H1 (cell line): Measurements from ENCODE around the gene VASN. TPM values are rescaled to one million over a fixed set of nuclear protein-coding genes. Genes with fewer than 3 reads are reported as not detected.

Experiments used
- CTCF ChIA-PET: fragments of 300-600 bp; sonication (Branson Sonifier 250); formaldehyde crosslinking; loops from one replicate; lab custom pipeline; 2021; ENCODE audit not compliant: partially characterized antibody; lab: Charles Lee
- POLR2A ChIA-PET: fragments of 300-600 bp; sonication (Branson Sonifier 250); formaldehyde crosslinking; loops from one replicate; lab custom pipeline; 2021; ENCODE audit warnings: inconsistent platforms; ENCODE audit not compliant: partially characterized antibody; lab: Charles Lee
- DNase-seq, 2 experiments: peaks; one replicate each; pipeline versions ENCODE4 v3.0.0 to v3.0.0-alpha.2; 2010 to 2022; ENCODE audit warnings: low spot score in 2 of 2, low read depth in 1 of 2, mixed read lengths in 1 of 2
- FAIRE-seq: peaks from 2 replicates; lab custom pipeline; 2011; peaks lifted over from hg19 to GRCh38; lab: Jason Lieb, UNC
- H2AFZ ChIP-seq: 2 replicates; pipeline ENCODE4 v1.8.1; 2012; ENCODE audit warnings: low read length, inconsistent platforms
- H2AK5ac ChIP-seq: 2 replicates; pipeline ENCODE4 v1.6.1; 2013; ENCODE audit warnings: low read depth, low read length
- H2BK120ac ChIP-seq: replicated peaks from 2 replicates; pipeline ENCODE3; 2013; ENCODE audit warnings: low read depth, low read length, inconsistent platforms
- H2BK12ac ChIP-seq: 2 replicates; pipeline ENCODE4 v1.6.1; 2013; ENCODE audit warnings: low read depth, low read length
- H2BK15ac ChIP-seq: 2 replicates; pipeline ENCODE4 v1.6.1; 2013; ENCODE audit warnings: low read length
- H2BK20ac ChIP-seq: 2 replicates; pipeline ENCODE4 v1.6.1; 2013; ENCODE audit warnings: low read length
- H2BK5ac ChIP-seq: 2 replicates; pipeline ENCODE4 v1.6.1; 2013; ENCODE audit warnings: low read depth, low read length
- H3K14ac ChIP-seq: 2 replicates; pipeline ENCODE4 v1.6.1; 2013; ENCODE audit warnings: inconsistent platforms; ENCODE audit not compliant: insufficient read length
- H3K18ac ChIP-seq: 2 replicates; pipeline ENCODE4 v1.6.1; 2013; ENCODE audit warnings: low read length; ENCODE audit errors: extremely low read depth
- H3K23ac ChIP-seq: 2 replicates; pipeline ENCODE4 v1.6.1; 2013; ENCODE audit warnings: inconsistent platforms; ENCODE audit not compliant: insufficient read length
- H3K23me2 ChIP-seq: 2 replicates; pipeline ENCODE4 v1.6.1; 2013; ENCODE audit warnings: low read depth, low read length
- H3K27ac ChIP-seq: 2 replicates; pipeline ENCODE4 v1.6.1; 2011; ENCODE audit warnings: low read depth, low read length, inconsistent platforms
- H3K27me3 ChIP-seq, 4 experiments: replicated peaks in 1 of 4; 1 replicate in 1 of 4; 2 replicates in 3 of 4; pipeline versions ENCODE4 v1.6.1 to v1.8.1; 2011 to 2013; ENCODE audit warnings: low read length in 3 of 4, mild to moderate bottlenecking in 3 of 4, inconsistent platforms in 2 of 4, mixed read lengths in 2 of 4, moderate library complexity in 1 of 4; ENCODE audit not compliant: control insufficient read depth in 3 of 4, insufficient read depth in 3 of 4; ENCODE audit errors: extremely low read depth in 1 of 4
- H3K36me3 ChIP-seq, 4 experiments: 2 replicates each; pipeline versions ENCODE4 v1.6.1 to v1.8.1; 2011 to 2013; ENCODE audit warnings: mild to moderate bottlenecking in 4 of 4, low read length in 3 of 4, moderate library complexity in 2 of 4, control low read depth in 1 of 4, inconsistent platforms in 1 of 4; ENCODE audit not compliant: insufficient read depth in 4 of 4, control insufficient read depth in 2 of 4
- H3K4ac ChIP-seq: replicated peaks from 2 replicates; pipeline ENCODE3; 2013; ENCODE audit warnings: low read length, low read depth, mixed read lengths, inconsistent platforms; ENCODE audit not compliant: insufficient read length
- H3K4me1 ChIP-seq, 4 experiments: replicated peaks in 1 of 4; 1 replicate in 1 of 4; 2 replicates in 3 of 4; pipeline versions ENCODE4 v1.6.1 to v1.8.1; 2011 to 2013; ENCODE audit warnings: low read length in 3 of 4, inconsistent platforms in 2 of 4, mixed read lengths in 1 of 4; ENCODE audit not compliant: insufficient read depth in 4 of 4, control insufficient read depth in 3 of 4
- H3K4me2 ChIP-seq, 2 experiments: 2 replicates each; pipeline versions ENCODE4 v1.6.1 to v1.8.1; 2011 to 2013; ENCODE audit warnings: low read depth in 2 of 2, low read length in 2 of 2, control low read depth in 1 of 2, inconsistent platforms in 1 of 2, mild to moderate bottlenecking in 1 of 2; ENCODE audit not compliant: insufficient read depth in 1 of 2
- H3K4me3 ChIP-seq, 4 experiments: fragments of 200-600, 300-600 bp in 1 of 4; sonication (generic), shearing (Covaris generic), sonication (Bioruptor Twin) in 1 of 4; 2 replicates each; pipeline versions ENCODE4 v1.5.1 to v1.8.1; 2011 to 2016; ENCODE audit warnings: low read length in 4 of 4, low read depth in 3 of 4, control low read depth in 2 of 4, inconsistent platforms in 2 of 4, mild to moderate bottlenecking in 2 of 4, mixed read lengths in 1 of 4, moderate library complexity in 1 of 4; ENCODE audit not compliant: insufficient read depth in 2 of 4; ENCODE audit errors: extremely low read depth in 1 of 4
- H3K56ac ChIP-seq: replicated peaks from 2 replicates; pipeline ENCODE3; 2013; ENCODE audit warnings: low read depth, mild to moderate bottlenecking, mixed read lengths, low read length, inconsistent platforms; ENCODE audit not compliant: insufficient read length
- H3K79me1 ChIP-seq: 2 replicates; pipeline ENCODE4 v1.6.1; 2013; ENCODE audit warnings: low read depth, low read length, control low read depth
- H3K79me2 ChIP-seq, 2 experiments: 2 replicates each; pipeline versions ENCODE4 v1.6.1 to v1.8.1; 2012 to 2013; ENCODE audit warnings: low read length in 2 of 2, mild to moderate bottlenecking in 2 of 2, inconsistent platforms in 1 of 2; ENCODE audit not compliant: insufficient read depth in 2 of 2, control insufficient read depth in 1 of 2
- H3K9ac ChIP-seq, 4 experiments: replicated peaks in 1 of 4; 1 replicate in 1 of 4; 2 replicates in 3 of 4; pipeline versions ENCODE4 v1.6.1 to v1.8.1; 2011 to 2013; ENCODE audit warnings: low read depth in 3 of 4, low read length in 3 of 4, control low read depth in 2 of 4, mild to moderate bottlenecking in 2 of 4, moderate library complexity in 2 of 4, inconsistent platforms in 1 of 4; ENCODE audit errors: extremely low read depth in 1 of 4
- H3K9me3 ChIP-seq, 2 experiments: 2 replicates each; pipeline versions ENCODE4 v1.6.1 to v1.8.1; 2012 to 2013; ENCODE audit warnings: mild to moderate bottlenecking in 2 of 2, moderate library complexity in 2 of 2, control low read depth in 1 of 2, inconsistent platforms in 1 of 2, low read depth in 1 of 2, low read length in 1 of 2, mixed read lengths in 1 of 2; ENCODE audit not compliant: insufficient read depth in 2 of 2
- H4K20me1 ChIP-seq, 2 experiments: replicated peaks in 1 of 2; 2 replicates each; pipeline versions ENCODE3 to v1.8.1; 2011 to 2013; ENCODE audit warnings: inconsistent platforms in 2 of 2, low read length in 2 of 2, mild to moderate bottlenecking in 1 of 2; ENCODE audit not compliant: insufficient read depth in 2 of 2, control insufficient read depth in 1 of 2
- H4K5ac ChIP-seq: 2 replicates; pipeline ENCODE4 v1.6.1; 2013; ENCODE audit warnings: low read length, low read depth, mixed read lengths, inconsistent platforms; ENCODE audit not compliant: insufficient read length
- H4K8ac ChIP-seq: 2 replicates; pipeline ENCODE4 v1.8.0; 2013; ENCODE audit warnings: mild to moderate bottlenecking, moderate library complexity, low read length, inconsistent platforms; ENCODE audit not compliant: insufficient read depth; ENCODE audit errors: extremely low read depth
- H4K91ac ChIP-seq: replicated peaks from 2 replicates; pipeline ENCODE3; 2013; ENCODE audit warnings: low read length, mixed read lengths, inconsistent platforms; ENCODE audit not compliant: insufficient read length
- ATF2 ChIP-seq: IDR thresholded peaks from 2 replicates; pipeline ENCODE4 v1.6.1; 2012; ENCODE audit warnings: low read length, inconsistent platforms
- CBX5 ChIP-seq: fragments of 300-800, 300-1000 bp; sonication (generic); IDR thresholded peaks from 2 replicates; pipeline ENCODE4 v1.7.1; 2016; ENCODE audit warnings: antibody characterized with exemption, low read length, low read depth
- E2F6 ChIP-seq: IDR thresholded peaks from 2 replicates; pipeline ENCODE4 v1.6.1; 2012; ENCODE audit warnings: inconsistent platforms
- RBBP5 ChIP-seq: IDR thresholded peaks from 2 replicates; pipeline ENCODE4 v1.7.1; 2012; ENCODE audit warnings: low read depth, mild to moderate bottlenecking, inconsistent platforms, low read length, moderate library complexity, borderline replicate concordance
- TEAD4 ChIP-seq: IDR thresholded peaks from 2 replicates; pipeline ENCODE4 v1.6.1; 2012; ENCODE audit warnings: low read depth, low read length, inconsistent platforms, mixed read lengths
- ZNF274 ChIP-seq: IDR thresholded peaks from 2 replicates; pipeline ENCODE4 v1.7.0; 2012; ENCODE audit warnings: low read length, borderline replicate concordance; ENCODE audit errors: extremely low read depth
- WGBS, 2 experiments: shearing (Covaris generic) in 1 of 2; methylation state at CpG; one replicate each; pipeline versions ENCODE4 v1.1.6 to v1.1.7; 2013 to 2015; ENCODE audit warnings: low lambda C conversion rate in 2 of 2, mixed read lengths in 2 of 2, inconsistent platforms in 1 of 2, low coverage in 1 of 2, missing lambda C conversion rate in 1 of 2; ENCODE audit not compliant: insufficient replicate concordance in 2 of 2, insufficient coverage in 1 of 2, insufficient read length in 1 of 2; ENCODE audit errors: extremely low coverage in 1 of 2, missing lambda C conversion rate in 1 of 2; 5-methylcytosine and 5-hydroxymethylcytosine counted together
- polyA plus RNA-seq, 7 experiments: library from polyadenylated mRNA; depleted of rRNA in 3 of 7; stranded (reverse) in 5 of 7; unstranded in 2 of 7; fragments of >200 nt in 5 of 7; fragments of 200-250 nt in 2 of 7; gene quantifications; 1 replicate in 5 of 7; 2 replicates in 1 of 7; 4 replicates in 1 of 7; pipeline versions ENCODE4 v1.2.1 to v1.2.3, GENCODE V29; 2011 to 2013; ENCODE audit warnings: missing spikeins in 2 of 7, mixed read lengths in 2 of 7
- total RNA-seq: library from RNA; stranded (reverse); fragmentation: NEBNext Ultra II Directional; extraction: Animal tissue kit (Norgen Biotek cat#: 25700); gene quantifications from 2 replicates; pipeline ENCODE4 v1.2.1, GENCODE V29; 2021

Gene VASN
- total and polyA plus RNA-seq, 2 of the 8 experiments (the other 6 are each of a cell fraction or from before 2014, with no cell fraction given), result 9.6 to 11.3 TPM

- H2AFZ ChIP-seq, result no peak overlapping the region
- no peak overlapping the region for H3K4me2 ChIP-seq
- WGBS, 2 experiments, result 93% methylated on average over 32 of the region's 37 CpGs; no CpG with 5 or more reads in 1 of the 2 experiments
- no peaks in the 10 kb centered on the region; a peak in 1 of 7 replicates for H3K27me3 ChIP-seq
- H2BK120ac ChIP-seq, result no peak overlapping the region
- no peak overlapping the region for H2BK5ac ChIP-seq
- H4K20me1 ChIP-seq, result peaks cover 0 to 4% of the 10 kb centered on the region in 2 experiments
- TF ChIP-seq ATF2 (no peak), RBBP5 (no peak), CBX5 (no peak), E2F6 (no peak), TEAD4 (no peak), ZNF274 (no peak)
- H3K9me3 ChIP-seq, result no peaks in the 10 kb centered on the region
- H3K23ac ChIP-seq, result no peak overlapping the region
- no peak overlapping the region for H2BK12ac ChIP-seq
- no peaks in the 10 kb centered on the region for H3K36me3 ChIP-seq
- no peak overlapping the region for H3K4ac ChIP-seq
- H4K91ac ChIP-seq, result no peak overlapping the region
- no peak overlapping the region for H3K18ac ChIP-seq
- ChIA-PET POLR2A (interaction anchor here (0.7 to 2.4 kb wide), 6 partner anchors 9 to 93 kb away, joined by 3 to 22 read pairs (median 6); partner anchors contain the start of gene PAM16), CTCF (interaction anchor here (0.7 to 14.0 kb wide), 9 partner anchors 10 to 163 kb away, joined by 3 to 425 read pairs (median 5); no protein-coding TSS in a partner anchor)
- H2BK15ac ChIP-seq, result no peak overlapping the region
- peaks cover 0 to under 1% (median 0%) of the 10 kb centered on the region in 4 experiments; a peak in 3 of 7 replicates for H3K4me1 ChIP-seq
- H3K79me2 ChIP-seq, result no peaks in the 10 kb centered on the region
- H2BK20ac ChIP-seq, result 0 out of 2 replicates have a peak overlapping the region, but pooled peaks have one; percentile 48
- DNase-seq (no peak), FAIRE-seq (no peak)
- H3K4me3 ChIP-seq, result no peak overlapping the region
- no peaks in the 10 kb centered on the region for H3K79me1 ChIP-seq
- H3K23me2 ChIP-seq, result peaks cover 2% of the 10 kb centered on the region; the same call in 1 of the 2 replicates
- H3K9ac ChIP-seq, result no peak overlapping the region
- no peak overlapping the region for H4K8ac ChIP-seq
- no peak overlapping the region for H3K27ac ChIP-seq
- no peak overlapping the region for H3K14ac ChIP-seq
- no peak overlapping the region for H4K5ac ChIP-seq
- no peak overlapping the region for H3K56ac ChIP-seq
- H2AK5ac ChIP-seq, result no peak overlapping the region
Measured at GRCh38 chr16:4364196-4365013, 7.2 kb upstream of the VASN start.
